Immature natural killer cell (primary cell): ENCODE data around the gene NMUR1. TPM values are rescaled to one million over a fixed set of nuclear protein-coding genes. Genes with fewer than 3 reads are reported as not detected.
A peak's percentile ranks its signal among the peaks of the same experiment; 100 is the strongest.

Source experiments
- DNase-seq, 3 donors: peaks; one replicate each; pipeline ENCODE4 v3.0.0; 2022; ENCODE audit warnings: mixed read lengths in 1 of 3
- H3K27ac Mint-ChIP-seq, 6 donors: one replicate each; pipeline ENCODE4 v1.8.0; 2020; ENCODE audit warnings: mixed read lengths in 6 of 6, mild to moderate bottlenecking in 5 of 6, inconsistent platforms in 4 of 6, moderate library complexity in 3 of 6
- H3K27me3 Mint-ChIP-seq, 3 donors: one replicate each; pipeline ENCODE4 v1.8.0; 2020 to 2021; ENCODE audit warnings: low read depth in 3 of 3, mild to moderate bottlenecking in 3 of 3, mixed read lengths in 3 of 3, moderate library complexity in 3 of 3, inconsistent platforms in 1 of 3
- H3K36me3 Mint-ChIP-seq, 3 donors: one replicate each; pipeline ENCODE4 v1.8.0; 2020; ENCODE audit warnings: mixed read lengths in 3 of 3, inconsistent platforms in 2 of 3, mild to moderate bottlenecking in 2 of 3
- H3K4me1 Mint-ChIP-seq, 2 donors: one replicate each; pipeline ENCODE4 v1.8.0; 2020; ENCODE audit warnings: inconsistent platforms in 2 of 2, mild to moderate bottlenecking in 2 of 2, mixed read lengths in 2 of 2, moderate library complexity in 1 of 2
- H3K4me3 Mint-ChIP-seq, 5 donors: one replicate each; pipeline ENCODE4 v1.8.0; 2020; ENCODE audit warnings: mild to moderate bottlenecking in 5 of 5, mixed read lengths in 5 of 5, inconsistent platforms in 3 of 5, moderate library complexity in 3 of 5
- H3K9me3 Mint-ChIP-seq, 6 donors: one replicate each; pipeline ENCODE4 v1.8.0; 2020; ENCODE audit warnings: mild to moderate bottlenecking in 6 of 6, mixed read lengths in 6 of 6, inconsistent platforms in 4 of 6, moderate library complexity in 3 of 6
- polyA plus RNA-seq, 3 donors: library from polyadenylated mRNA; unstranded; fragments of 300-500 nt; fragmentation: Illumina TruSeq; gene quantifications; one replicate each; pipeline ENCODE4 v1.2.3, GENCODE V29; 2021

Gene NMUR1
- polyA plus RNA-seq, 3 donors from 2014 or later, result 34.6 to 54.4 (median 37.2) TPM

- peak overlapping the region; percentile 78 to 93 (median 90) for H3K4me3 Mint-ChIP-seq
- H3K27me3 Mint-ChIP-seq, result peaks cover 11 to 17% (median 15%) of the 10 kb centered on the region in 3 donors
- DNase-seq, result no peak
- peak overlapping the region; percentile 88 to 97 (median 95) for H3K27ac Mint-ChIP-seq
- H3K9me3 Mint-ChIP-seq, result no peaks in the 10 kb centered on the region
- H3K4me1 Mint-ChIP-seq, result peaks cover 35 to 48% of the 10 kb centered on the region in 2 donors
- H3K36me3 Mint-ChIP-seq, result peaks cover 0 to 13% (median 0%) of the 10 kb centered on the region in 3 donors
Measured at GRCh38 chr2:231514951-231515297, 15.3 kb downstream of the NMUR1 start.

GRCh38 chr2:231514225-231514950 is 15.9 kb downstream of the NMUR1 start:
- Mint-ChIP-seq H3K4me3 (peak overlapping the region; percentile 78 to 93 (median 90)), H3K36me3 (peaks cover 0 to 7% (median 0%) of the 10 kb centered on the region in 3 donors), H3K9me3 (no peaks in the 10 kb centered on the region), H3K27me3 (peaks cover 11 to 17% (median 15%) of the 10 kb centered on the region in 3 donors), H3K27ac (peak overlapping the region; percentile 88 to 97 (median 95)), H3K4me1 (peaks cover 31 to 43% of the 10 kb centered on the region in 2 donors)
- peak; percentile 99 for DNase-seq

GRCh38 chr2:231513746-231514224 is 16.5 kb downstream of the NMUR1 start:
- peak overlapping the region; percentile 78 to 93 (median 90) for H3K4me3 Mint-ChIP-seq
- peaks cover 11 to 17% (median 15%) of the 10 kb centered on the region in 3 donors for H3K27me3 Mint-ChIP-seq
- no peak for DNase-seq
- H3K4me1 Mint-ChIP-seq, result peaks cover 25 to 37% of the 10 kb centered on the region in 2 donors
- no peaks in the 10 kb centered on the region for H3K9me3 Mint-ChIP-seq
- H3K36me3 Mint-ChIP-seq, result peaks cover 3 to 6% (median 4%) of the 10 kb centered on the region in 3 donors
- H3K27ac Mint-ChIP-seq, result peak overlapping the region; percentile 88 to 97 (median 95)

- no peaks in the 10 kb centered on the region for H3K9me3 Mint-ChIP-seq
- peaks cover 9 to 15% (median 14%) of the 10 kb centered on the region in 3 donors for H3K27me3 Mint-ChIP-seq
- DNase-seq, result no peak
- H3K36me3 Mint-ChIP-seq, result peaks cover 3 to 9% (median 5%) of the 10 kb centered on the region in 3 donors
- peaks cover 16 to 29% of the 10 kb centered on the region in 2 donors for H3K4me1 Mint-ChIP-seq
- peak overlapping the region in 1 of 5 donors; percentile 5 for H3K4me3 Mint-ChIP-seq
- peak overlapping the region; percentile 55 to 97 (median 86) for H3K27ac Mint-ChIP-seq
Measured at GRCh38 chr2:231512222-231512621, 18.0 kb downstream of the NMUR1 start.

GRCh38 chr2:231503766-231504165 is 26.5 kb downstream of the NMUR1 start:
- H3K27ac Mint-ChIP-seq, result no peak overlapping the region

GRCh38 chr2:231502596-231502995 is 27.6 kb downstream of the NMUR1 start:
- Mint-ChIP-seq H3K4me3 (no peak overlapping the region), H3K27me3 (no peaks in the 10 kb centered on the region), H3K36me3 (peaks cover 9 to 20% (median 11%) of the 10 kb centered on the region in 3 donors), H3K4me1 (no peaks in the 10 kb centered on the region), H3K9me3 (no peaks in the 10 kb centered on the region), H3K27ac (no peak overlapping the region)
- DNase-seq, result no peak

More at GRCh38 chr2:231503766-231504165, 26.5 kb downstream of the NMUR1 start:
- no peak overlapping the region for H3K4me3 Mint-ChIP-seq
- no peaks in the 10 kb centered on the region for H3K9me3 Mint-ChIP-seq
- peaks cover 10 to 19% (median 11%) of the 10 kb centered on the region in 3 donors for H3K36me3 Mint-ChIP-seq
- H3K4me1 Mint-ChIP-seq, result no peaks in the 10 kb centered on the region
- DNase-seq, result no peak
- H3K27me3 Mint-ChIP-seq, result no peaks in the 10 kb centered on the region

GRCh38 chr2:231497651-231498050 is 32.6 kb downstream of the NMUR1 start:
- no peaks in the 10 kb centered on the region for H3K27me3 Mint-ChIP-seq
- H3K36me3 Mint-ChIP-seq, result peaks cover 0 to 7% (median 2%) of the 10 kb centered on the region in 3 donors
- H3K4me1 Mint-ChIP-seq, result peaks cover 0 to 3% of the 10 kb centered on the region in 2 donors
- no peak overlapping the region for H3K27ac Mint-ChIP-seq
- no peak for DNase-seq
- H3K4me3 Mint-ChIP-seq, result no peak overlapping the region
- H3K9me3 Mint-ChIP-seq, result no peaks in the 10 kb centered on the region

- Mint-ChIP-seq H3K36me3 (peaks cover 0 to 3% (median 0%) of the 10 kb centered on the region in 3 donors), H3K27ac (no peak overlapping the region), H3K27me3 (no peaks in the 10 kb centered on the region)
Measured at GRCh38 chr2:231494669-231495068, 35.6 kb downstream of the NMUR1 start.

GRCh38 chr2:231490801-231491200 is 39.4 kb downstream of the NMUR1 start:
- Mint-ChIP-seq H3K9me3 (no peaks in the 10 kb centered on the region), H3K27me3 (no peaks in the 10 kb centered on the region), H3K4me1 (peaks cover 0 to 3% of the 10 kb centered on the region in 2 donors), H3K36me3 (no peaks in the 10 kb centered on the region), H3K4me3 (no peak overlapping the region), H3K27ac (peak overlapping the region in 3 of 6 donors; percentile 3 to 79 (median 69))
- no peak for DNase-seq

More at GRCh38 chr2:231494669-231495068, 35.6 kb downstream of the NMUR1 start:
- no peaks in the 10 kb centered on the region for H3K9me3 Mint-ChIP-seq
- DNase-seq, result no peak
- H3K4me1 Mint-ChIP-seq, result peaks cover 0 to 3% of the 10 kb centered on the region in 2 donors
- H3K4me3 Mint-ChIP-seq, result no peak overlapping the region

GRCh38 chr2:231489990-231490389 is 40.3 kb downstream of the NMUR1 start:
- Mint-ChIP-seq H3K9me3 (no peaks in the 10 kb centered on the region), H3K27ac (no peak overlapping the region), H3K36me3 (no peaks in the 10 kb centered on the region), H3K27me3 (no peaks in the 10 kb centered on the region), H3K4me1 (peaks cover 0 to 3% of the 10 kb centered on the region in 2 donors), H3K4me3 (no peak overlapping the region)
- DNase-seq, result peak in 2 of 3 donors; percentile 11 to 16

GRCh38 chr2:231488331-231488730 is 41.9 kb downstream of the NMUR1 start:
- no peak for DNase-seq
- H3K36me3 Mint-ChIP-seq, result no peaks in the 10 kb centered on the region
- H3K27me3 Mint-ChIP-seq, result peaks cover 0 to 8% (median 0%) of the 10 kb centered on the region in 3 donors
- H3K4me1 Mint-ChIP-seq, result peaks cover 6 to 7% of the 10 kb centered on the region in 2 donors
- no peaks in the 10 kb centered on the region for H3K9me3 Mint-ChIP-seq
- no peak overlapping the region for H3K27ac Mint-ChIP-seq
- H3K4me3 Mint-ChIP-seq, result no peak overlapping the region

- peaks cover 12 to 13% of the 10 kb centered on the region in 2 donors for H3K4me1 Mint-ChIP-seq
- no peaks in the 10 kb centered on the region for H3K36me3 Mint-ChIP-seq
- H3K27me3 Mint-ChIP-seq, result peaks cover 0 to 8% (median 0%) of the 10 kb centered on the region in 3 donors
- no peak for DNase-seq
- peak overlapping the region in 2 of 6 donors; percentile 67 to 71 for H3K27ac Mint-ChIP-seq
- no peak overlapping the region for H3K4me3 Mint-ChIP-seq
- H3K9me3 Mint-ChIP-seq, result no peaks in the 10 kb centered on the region
Measured at GRCh38 chr2:231486851-231487596, 43.2 kb downstream of the NMUR1 start.

- no peaks in the 10 kb centered on the region for H3K9me3 Mint-ChIP-seq
- no peaks in the 10 kb centered on the region for H3K36me3 Mint-ChIP-seq
- peaks cover 12 to 13% of the 10 kb centered on the region in 2 donors for H3K4me1 Mint-ChIP-seq
- peak overlapping the region; percentile 58 to 78 (median 74) for H3K4me3 Mint-ChIP-seq
- peak; percentile 67 to 76 (median 68) for DNase-seq
- H3K27ac Mint-ChIP-seq, result peak overlapping the region; percentile 64 to 92 (median 84)
- peaks cover 0 to 8% (median 0%) of the 10 kb centered on the region in 3 donors for H3K27me3 Mint-ChIP-seq
Measured at GRCh38 chr2:231483398-231484329, 46.6 kb downstream of the NMUR1 start.
